CD4-positive, alpha-beta memory T cell (primary cell): Measurements from ENCODE around the gene KANK2. TPM values are rescaled to one million over a fixed set of nuclear protein-coding genes. Genes with fewer than 3 reads are reported as not detected.

ENCODE experiments used
- CTCF ChIA-PET: fragments of 350-600 bp; sonication (Branson Sonifier 250); formaldehyde crosslinking; loops from one replicate; lab custom pipeline; 2021; ENCODE audit warnings: inconsistent platforms; ENCODE audit not compliant: partially characterized antibody; lab: Charles Lee
- POLR2A ChIA-PET: fragments of 350-600 bp; sonication (Branson Sonifier 250); formaldehyde crosslinking; loops from one replicate; lab custom pipeline; 2021; ENCODE audit not compliant: partially characterized antibody; lab: Charles Lee
- DNase-seq, 5 donors: peaks; one replicate each; pipeline versions ENCODE4 v3.0.0 to v3.0.0-alpha.2; 2020 to 2022; ENCODE audit warnings: mixed read lengths in 1 of 5
- H3K27ac ChIP-seq: one replicate; pipeline ENCODE4 v1.7.0; 2013; ENCODE audit warnings: low read depth, low read length
- H3K27me3 ChIP-seq: 2 replicates; pipeline ENCODE4 v1.7.0; 2013; ENCODE audit warnings: mild to moderate bottlenecking, low read length, moderate library complexity; ENCODE audit not compliant: insufficient read depth
- H3K36me3 ChIP-seq: 2 replicates; pipeline ENCODE4 v1.7.0; 2013; ENCODE audit warnings: mild to moderate bottlenecking, low read length, moderate library complexity; ENCODE audit not compliant: insufficient read depth
- H3K4me1 ChIP-seq: 2 replicates; pipeline ENCODE4 v1.7.0; 2013; ENCODE audit warnings: mild to moderate bottlenecking, low read length, moderate library complexity; ENCODE audit not compliant: insufficient read depth
- H3K4me3 ChIP-seq, 2 donors: one replicate each; pipeline ENCODE4 v1.7.0; 2013; ENCODE audit warnings: low read length in 2 of 2, mild to moderate bottlenecking in 1 of 2
- H3K9me3 ChIP-seq, 2 donors: one replicate each; pipeline ENCODE4 v1.7.0; 2013; ENCODE audit warnings: low read length in 2 of 2, control low read depth in 1 of 2; ENCODE audit not compliant: control insufficient read depth in 1 of 2
- H3K27ac Mint-ChIP-seq, 7 donors: one replicate each; pipeline ENCODE4 v1.8.0; 2020 to 2021; ENCODE audit warnings: mixed read lengths in 7 of 7, mild to moderate bottlenecking in 6 of 7, inconsistent platforms in 3 of 7, moderate library complexity in 3 of 7
- H3K27me3 Mint-ChIP-seq, 2 donors: one replicate each; pipeline ENCODE4 v1.8.0; 2020 to 2021; ENCODE audit warnings: mixed read lengths in 2 of 2
- H3K36me3 Mint-ChIP-seq, 2 donors: one replicate each; pipeline ENCODE4 v1.8.0; 2020 to 2021; ENCODE audit warnings: mixed read lengths in 2 of 2, inconsistent platforms in 1 of 2, mild to moderate bottlenecking in 1 of 2
- H3K4me1 Mint-ChIP-seq, 4 donors: one replicate each; pipeline ENCODE4 v1.8.0; 2020 to 2021; ENCODE audit warnings: mixed read lengths in 4 of 4, mild to moderate bottlenecking in 1 of 4
- H3K4me3 Mint-ChIP-seq, 8 donors: one replicate each; pipeline ENCODE4 v1.8.0; 2020 to 2021; ENCODE audit warnings: mixed read lengths in 8 of 8, mild to moderate bottlenecking in 7 of 8, moderate library complexity in 6 of 8, inconsistent platforms in 3 of 8
- H3K9me3 Mint-ChIP-seq, 8 donors: one replicate each; pipeline ENCODE4 v1.8.0; 2020 to 2021; ENCODE audit warnings: mixed read lengths in 8 of 8, mild to moderate bottlenecking in 5 of 8, inconsistent platforms in 3 of 8, moderate library complexity in 1 of 8
- intact Hi-C: fragments of 100-400 bp; cut with micrococcal nuclease; formaldehyde crosslinking; loops from one replicate; pipeline ENCODE4 v1.15.1; 2023
- polyA plus RNA-seq, 2 donors: library from polyadenylated mRNA; unstranded; fragments of 300-500 nt; fragmentation: Illumina TruSeq; gene quantifications; one replicate each; pipeline ENCODE4 v1.2.3, GENCODE V29; 2021
- total RNA-seq, 2 experiments: library from RNA; stranded (reverse); gene quantifications; one replicate each; pipeline ENCODE4 v1.2.3, GENCODE V29; 2021

KANK2 gene
- total and polyA plus RNA-seq, 4 experiments from 2014 or later: 0.17 to 0.52 (median 0.39) TPM; not detected in 1

GRCh38 chr19:11225172-11225571 lies 27.8 kb upstream of the KANK2 start:
- ChIA-PET POLR2A (no interaction called here), CTCF (no interaction called here)
- Mint-ChIP-seq H3K36me3 (peaks cover 4 to 13% of the 10 kb centered on the region in 2 donors), H3K9me3 (peaks cover 5 to 21% (median 17%) of the 10 kb centered on the region in 8 donors), H3K4me1 (no peaks in the 10 kb centered on the region), H3K27me3 (peaks cover 4 to 7% of the 10 kb centered on the region in 2 donors), H3K4me3 (no peak overlapping the region), H3K27ac (no peak overlapping the region)
- H3K9me3 ChIP-seq: peaks cover 0 to 8% of the 10 kb centered on the region in 2 donors
- H3K36me3 ChIP-seq: no peaks in the 10 kb centered on the region
- no peaks in the 10 kb centered on the region for H3K27me3 ChIP-seq
- H3K4me3 ChIP-seq: no peak overlapping the region
- no peak for DNase-seq
- no peaks in the 10 kb centered on the region for H3K4me1 ChIP-seq
- H3K27ac ChIP-seq: no peak overlapping the region
- intact Hi-C loops: no loop called here

DNA sequence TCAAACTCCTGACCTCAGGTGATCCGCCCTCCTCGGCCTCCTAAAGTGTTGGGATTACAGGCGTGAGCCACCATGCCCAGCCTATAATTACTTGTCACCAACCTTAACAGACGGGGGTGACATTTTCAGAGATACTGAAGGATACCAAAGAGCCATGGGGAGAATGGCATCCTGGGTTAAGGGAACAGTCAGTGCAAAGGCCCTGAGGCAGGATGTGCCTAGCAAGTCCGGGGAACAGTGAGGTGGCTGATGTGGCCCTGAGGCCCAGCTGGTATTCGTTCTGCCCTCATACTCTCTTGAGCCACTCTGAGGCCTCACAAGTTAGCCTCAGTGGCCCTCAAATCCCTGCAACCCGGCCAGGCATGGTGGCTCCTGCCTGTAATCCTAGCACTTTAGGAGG lies 27.1 kb upstream of the KANK2 start:
- no peak overlapping the region for H3K4me3 Mint-ChIP-seq
- H3K27ac ChIP-seq: no peak overlapping the region
- H3K4me3 ChIP-seq: no peak overlapping the region
- intact Hi-C loops: no loop called here
- H3K4me1 ChIP-seq: no peaks in the 10 kb centered on the region
- no peaks in the 10 kb centered on the region for H3K27me3 ChIP-seq
- peaks cover 4 to 7% of the 10 kb centered on the region in 2 donors for H3K27me3 Mint-ChIP-seq
- H3K4me1 Mint-ChIP-seq: no peaks in the 10 kb centered on the region
- CTCF ChIA-PET: no interaction called here
- H3K9me3 Mint-ChIP-seq: peaks cover 5 to 22% (median 17%) of the 10 kb centered on the region in 8 donors
- POLR2A ChIA-PET: no interaction called here
- H3K36me3 ChIP-seq: no peaks in the 10 kb centered on the region
- no peak for DNase-seq
- H3K27ac Mint-ChIP-seq: no peak overlapping the region
- peaks cover 0 to 8% of the 10 kb centered on the region in 2 donors for H3K9me3 ChIP-seq
- peaks cover 4 to 13% of the 10 kb centered on the region in 2 donors for H3K36me3 Mint-ChIP-seq

GRCh38 chr19:11223200-11223599 lies 25.9 kb upstream of the KANK2 start:
- ChIA-PET CTCF (no interaction called here), POLR2A (no interaction called here)
- H3K36me3 Mint-ChIP-seq: peaks cover 4 to 13% of the 10 kb centered on the region in 2 donors
- H3K27ac ChIP-seq: no peak overlapping the region
- H3K4me3 Mint-ChIP-seq: no peak overlapping the region
- no peaks in the 10 kb centered on the region for H3K4me1 Mint-ChIP-seq
- no peaks in the 10 kb centered on the region for H3K36me3 ChIP-seq
- peaks cover 5 to 22% (median 17%) of the 10 kb centered on the region in 8 donors for H3K9me3 Mint-ChIP-seq
- intact Hi-C loops: no loop called here
- peaks cover 2 to 4% of the 10 kb centered on the region in 2 donors for H3K27me3 Mint-ChIP-seq
- no peak for DNase-seq
- H3K27me3 ChIP-seq: no peaks in the 10 kb centered on the region
- H3K4me1 ChIP-seq: no peaks in the 10 kb centered on the region
- peaks cover 0 to 8% of the 10 kb centered on the region in 2 donors for H3K9me3 ChIP-seq
- H3K4me3 ChIP-seq: no peak overlapping the region
- no peak overlapping the region for H3K27ac Mint-ChIP-seq

DNA sequence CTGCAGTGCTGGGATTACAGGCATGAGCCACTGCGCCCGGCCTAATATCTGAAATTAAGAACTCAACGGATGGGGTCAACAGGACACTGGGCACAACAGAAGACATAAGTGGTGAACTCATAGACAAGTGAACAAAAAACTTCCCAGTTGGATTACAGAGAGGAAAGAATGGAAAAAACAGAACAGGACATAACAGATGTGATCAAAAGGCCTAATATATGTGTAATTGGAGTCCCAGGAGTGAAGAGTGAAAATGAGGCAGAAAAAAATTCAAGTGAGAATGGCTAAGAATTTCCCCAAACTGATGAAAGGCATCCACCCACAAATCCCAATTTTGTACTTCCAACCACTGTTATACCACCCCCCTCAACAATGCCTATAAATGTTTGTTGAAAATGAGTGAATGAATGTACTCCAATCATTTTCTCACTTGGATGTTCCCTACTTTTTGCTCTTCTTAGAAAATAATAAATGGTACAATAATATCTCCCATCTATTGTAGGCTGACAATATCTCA lies 23.8 kb upstream of the KANK2 start:
- Histone ChIP-seq H3K36me3 (no peaks in the 10 kb centered on the region), H3K27me3 (no peaks in the 10 kb centered on the region), H3K27ac (no peak overlapping the region), H3K4me3 (no peak overlapping the region), H3K9me3 (peaks cover 0 to 8% of the 10 kb centered on the region in 2 donors), H3K4me1 (no peaks in the 10 kb centered on the region)
- intact Hi-C loops: no loop called here
- Mint-ChIP-seq H3K36me3 (peaks cover 4 to 13% of the 10 kb centered on the region in 2 donors), H3K9me3 (peaks cover 5 to 22% (median 17%) of the 10 kb centered on the region in 8 donors), H3K4me3 (peak overlapping the region in 1 of 8 donors; percentile 32), H3K27ac (no peak overlapping the region), H3K27me3 (peaks cover 4% of the 10 kb centered on the region in 2 donors), H3K4me1 (no peaks in the 10 kb centered on the region)
- CTCF ChIA-PET: no interaction called here
- DNase-seq: no peak
- POLR2A ChIA-PET: no interaction called here

GRCh38 chr19:11214387-11214786 lies 17.0 kb upstream of the KANK2 start:
- no peak for DNase-seq
- Histone ChIP-seq H3K27me3 (no peaks in the 10 kb centered on the region), H3K9me3 (no peaks in the 10 kb centered on the region), H3K36me3 (no peaks in the 10 kb centered on the region), H3K27ac (no peak overlapping the region), H3K4me1 (no peaks in the 10 kb centered on the region), H3K4me3 (no peak overlapping the region)
- Mint-ChIP-seq H3K36me3 (no peaks in the 10 kb centered on the region), H3K27me3 (peaks cover 1 to 2% of the 10 kb centered on the region in 2 donors), H3K4me1 (no peaks in the 10 kb centered on the region), H3K9me3 (no peaks in the 10 kb centered on the region), H3K27ac (no peak overlapping the region), H3K4me3 (no peak overlapping the region)
- ChIA-PET CTCF (interaction anchor here (2.0 kb wide), 1 partner anchor 10 kb away, joined by 7 read pairs; no protein-coding TSS in a partner anchor), POLR2A (no interaction called here)
- intact Hi-C loops: no loop called here

GRCh38 chr19:11210656-11210928 lies 13.2 kb upstream of the KANK2 start:
- H3K9me3 Mint-ChIP-seq: no peaks in the 10 kb centered on the region
- CTCF ChIA-PET: no interaction called here
- POLR2A ChIA-PET: no interaction called here

GRCh38 chr19:11209839-11210655 lies 12.7 kb upstream of the KANK2 start:
- H3K9me3 Mint-ChIP-seq: no peaks in the 10 kb centered on the region
- no peaks in the 10 kb centered on the region for H3K4me1 Mint-ChIP-seq
- ChIA-PET CTCF (no interaction called here), POLR2A (no interaction called here)
- intact Hi-C loops: no loop called here
- Histone ChIP-seq H3K36me3 (no peaks in the 10 kb centered on the region), H3K4me3 (no peak overlapping the region), H3K9me3 (no peaks in the 10 kb centered on the region), H3K27ac (no peak overlapping the region), H3K4me1 (no peaks in the 10 kb centered on the region), H3K27me3 (no peaks in the 10 kb centered on the region)
- DNase-seq: no peak
- H3K36me3 Mint-ChIP-seq: no peaks in the 10 kb centered on the region
- H3K4me3 Mint-ChIP-seq: no peak overlapping the region
- peak overlapping the region in 1 of 7 donors; percentile 29 for H3K27ac Mint-ChIP-seq
- peaks cover 0 to 1% of the 10 kb centered on the region in 2 donors for H3K27me3 Mint-ChIP-seq

More at GRCh38 chr19:11210656-11210928, 13.2 kb upstream of the KANK2 start:
- no peak overlapping the region for H3K27ac ChIP-seq
- H3K27me3 ChIP-seq: no peaks in the 10 kb centered on the region
- H3K9me3 ChIP-seq: no peaks in the 10 kb centered on the region
- Mint-ChIP-seq H3K4me3 (no peak overlapping the region), H3K4me1 (no peaks in the 10 kb centered on the region), H3K36me3 (no peaks in the 10 kb centered on the region), H3K27ac (no peak overlapping the region), H3K27me3 (peaks cover 0 to 1% of the 10 kb centered on the region in 2 donors)
- no peaks in the 10 kb centered on the region for H3K4me1 ChIP-seq
- no peak overlapping the region for H3K4me3 ChIP-seq
- no peak for DNase-seq
- no peaks in the 10 kb centered on the region for H3K36me3 ChIP-seq
- intact Hi-C loops: no loop called here
